Pons (tissue), 1 donor: ENCODE data around the gene RNASET2.
"Not testable (repeated sequence)": the region's sequence is repeated elsewhere in the genome, so short reads cannot be mapped to it uniquely, and the experiment has no call there.

Source experiments
- DNase-seq: peaks from one replicate; pipeline ENCODE4 v3.0.0-alpha.2; 2016; ENCODE audit warnings: low spot score

The RNASET2 gene

GRCh38 chr6:166927240-166927934 lies 29.0 kb downstream of the RNASET2 start:
- DNase-seq = no peak

DNA sequence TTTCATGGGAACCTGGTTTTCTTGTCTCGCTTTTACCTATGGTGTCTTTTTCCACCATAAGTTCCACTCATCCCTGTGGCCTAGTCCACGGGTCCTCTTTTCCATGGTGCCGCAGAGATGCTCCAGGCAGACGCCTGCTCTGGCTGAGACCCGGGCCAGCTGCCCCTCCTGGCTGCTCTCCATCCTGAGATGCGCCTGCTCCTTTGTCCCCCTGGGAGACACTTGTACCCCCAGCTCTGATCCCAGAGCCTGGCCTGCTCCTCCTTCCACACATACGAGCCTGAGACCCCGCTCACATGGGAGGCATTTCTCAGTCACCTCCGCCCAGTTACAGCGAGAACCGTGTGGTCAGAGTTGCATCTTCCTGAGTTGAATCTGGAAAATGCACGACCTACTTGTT lies 29.6 kb downstream of the RNASET2 start:
- DNase-seq = no peak

GRCh38 chr6:166925141-166925996 lies 31.0 kb downstream of the RNASET2 start:
- DNase-seq = no peak

GRCh38 chr6:166924531-166924930 lies 31.8 kb downstream of the RNASET2 start:
- no peak for DNase-seq

- no peak for DNase-seq
Measured at GRCh38 chr6:166922937-166923336, 33.4 kb downstream of the RNASET2 start.

DNA sequence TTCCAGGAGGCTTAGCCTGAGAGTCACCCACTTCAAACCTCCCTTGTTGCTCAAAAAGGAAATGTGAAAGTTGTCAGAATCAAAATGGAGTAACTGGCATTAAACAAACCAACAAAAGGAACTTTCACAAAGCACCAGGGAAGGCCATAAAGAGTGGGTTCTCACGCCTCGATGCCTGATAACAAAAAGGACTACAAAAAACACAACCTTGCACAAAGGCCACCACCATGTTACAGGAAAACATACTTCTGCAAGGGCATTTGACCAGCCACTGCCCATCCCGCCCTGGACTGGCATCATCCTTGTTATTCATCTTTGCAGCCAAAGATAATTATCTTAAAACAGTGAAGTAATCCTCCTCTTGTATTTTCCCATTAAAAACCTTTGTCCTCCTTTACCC lies 34.8 kb downstream of the RNASET2 start:
- no peak for DNase-seq

- DNase-seq = no peak
Measured at GRCh38 chr6:166916824-166917223, 39.5 kb downstream of the RNASET2 start.

DNA sequence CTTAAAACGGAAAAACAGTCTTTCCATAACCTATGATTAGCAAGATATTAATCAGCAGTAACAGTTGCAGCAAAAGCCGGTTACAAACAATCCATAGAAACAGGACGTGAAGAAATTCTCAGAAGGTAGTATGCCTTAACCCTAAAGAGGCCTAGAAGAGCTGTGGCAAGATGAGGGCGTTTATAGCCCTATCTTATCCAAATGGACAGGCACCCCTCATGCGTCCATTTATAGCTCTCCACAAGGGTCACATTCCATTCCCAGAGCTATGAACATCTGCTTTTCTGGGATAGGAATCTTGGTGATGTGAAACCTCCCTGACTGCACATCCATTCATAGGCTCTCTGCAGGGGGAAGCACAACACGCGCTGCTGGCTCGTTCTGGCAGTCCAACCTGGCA lies 40.9 kb downstream of the RNASET2 start:
- DNase-seq = not testable (repeated sequence)

DNA sequence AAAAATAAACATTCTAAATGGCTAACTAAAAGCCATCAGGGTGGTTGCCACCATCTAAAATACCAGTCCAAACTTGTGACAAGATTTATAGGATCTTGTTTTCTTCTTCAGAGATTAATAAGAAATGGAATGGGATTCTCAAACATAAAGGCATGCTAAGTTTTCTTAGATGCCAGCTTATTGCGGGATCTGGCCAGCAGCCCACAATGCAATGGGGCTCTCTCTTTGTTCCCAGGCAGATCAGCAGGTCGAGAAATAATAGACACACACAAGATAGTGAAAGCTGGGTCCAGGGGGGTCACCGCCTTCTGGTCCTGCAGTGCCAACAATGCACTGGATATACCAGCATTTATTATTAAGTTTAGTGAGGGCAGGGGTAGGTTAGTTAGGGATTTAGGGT lies 41.4 kb downstream of the RNASET2 start:
- DNase-seq = not testable (repeated sequence)

DNA sequence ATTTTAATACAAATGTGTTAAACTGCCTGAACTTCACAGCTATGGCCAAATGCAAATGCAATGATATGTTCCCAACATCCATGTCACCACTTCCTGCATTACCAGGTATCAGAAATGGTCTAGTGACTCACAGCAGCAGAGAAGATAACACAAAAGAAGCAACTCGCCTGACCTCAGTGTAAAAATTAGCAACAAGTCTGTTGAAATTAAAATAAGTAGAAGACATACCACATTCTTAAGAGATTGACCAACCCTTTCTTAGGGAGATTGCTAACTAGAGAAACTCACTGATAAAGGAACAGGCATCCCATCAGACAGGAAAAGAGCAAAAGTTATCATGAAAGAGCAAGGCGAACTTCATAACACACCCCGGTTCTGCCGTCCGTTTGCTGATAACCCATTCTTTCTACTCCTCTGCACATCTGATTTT lies 45.1 kb downstream of the RNASET2 start:
- DNase-seq = no peak

- DNase-seq = no peak
Measured at GRCh38 chr6:166910601-166911000, 45.7 kb downstream of the RNASET2 start.

DNA sequence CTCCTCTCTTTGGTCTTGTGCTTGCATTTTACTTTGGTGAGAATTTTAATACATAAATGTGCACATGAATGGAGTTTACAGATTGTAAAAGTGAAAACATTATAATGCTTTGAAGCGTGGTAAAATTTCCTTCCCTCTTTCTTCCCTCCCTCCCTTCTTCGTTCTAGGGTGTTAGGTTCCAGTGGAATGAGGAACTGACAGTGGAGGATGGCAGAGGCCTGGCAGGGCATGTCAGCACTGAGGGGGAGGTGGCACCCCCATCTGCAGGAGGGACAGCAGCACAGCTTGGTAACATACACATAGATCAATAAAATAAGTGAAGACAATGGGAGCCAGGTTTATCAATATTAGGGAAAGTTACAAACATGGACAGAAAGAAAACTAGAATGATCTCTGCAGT lies 47.5 kb downstream of the RNASET2 start:
- DNase-seq = no peak

GRCh38 chr6:166907871-166908806 lies 48.2 kb downstream of the RNASET2 start:
- DNase-seq = no peak

GRCh38 chr6:166907373-166907841 lies 48.9 kb downstream of the RNASET2 start:
- no peak for DNase-seq

DNA sequence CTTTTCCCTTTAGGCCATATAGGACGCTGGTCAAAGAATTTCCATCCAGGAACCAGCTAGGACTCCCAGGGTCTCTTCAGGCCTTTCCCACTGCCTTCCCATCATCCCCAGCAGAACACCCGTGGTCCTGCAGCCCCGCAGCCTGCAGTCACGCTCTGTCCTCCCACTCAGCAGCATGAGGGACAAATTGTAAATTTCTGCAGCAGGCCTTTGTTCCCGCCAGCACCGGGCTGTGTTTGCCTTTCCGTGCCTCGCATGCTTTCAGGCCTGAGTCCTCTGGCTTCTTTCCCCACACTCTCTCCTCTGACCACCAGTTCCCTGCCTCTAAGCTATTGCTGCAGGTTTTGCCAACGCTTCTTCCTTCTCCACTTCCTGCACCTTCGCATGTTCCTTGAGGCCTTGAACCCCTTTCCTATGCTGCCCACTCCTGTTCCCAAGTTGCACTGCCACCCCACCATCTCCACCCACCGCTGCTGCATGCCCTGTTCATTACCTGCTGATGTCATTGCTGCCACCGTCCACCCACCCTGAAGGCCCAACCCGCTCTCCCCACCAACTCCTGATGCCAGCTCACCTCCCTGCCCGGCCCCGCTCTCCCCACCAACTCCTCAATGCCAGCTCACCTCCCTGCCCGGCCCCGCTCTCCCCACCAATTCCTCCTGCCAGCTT lies 49.8 kb downstream of the RNASET2 start:
- DNase-seq = no peak

DNA sequence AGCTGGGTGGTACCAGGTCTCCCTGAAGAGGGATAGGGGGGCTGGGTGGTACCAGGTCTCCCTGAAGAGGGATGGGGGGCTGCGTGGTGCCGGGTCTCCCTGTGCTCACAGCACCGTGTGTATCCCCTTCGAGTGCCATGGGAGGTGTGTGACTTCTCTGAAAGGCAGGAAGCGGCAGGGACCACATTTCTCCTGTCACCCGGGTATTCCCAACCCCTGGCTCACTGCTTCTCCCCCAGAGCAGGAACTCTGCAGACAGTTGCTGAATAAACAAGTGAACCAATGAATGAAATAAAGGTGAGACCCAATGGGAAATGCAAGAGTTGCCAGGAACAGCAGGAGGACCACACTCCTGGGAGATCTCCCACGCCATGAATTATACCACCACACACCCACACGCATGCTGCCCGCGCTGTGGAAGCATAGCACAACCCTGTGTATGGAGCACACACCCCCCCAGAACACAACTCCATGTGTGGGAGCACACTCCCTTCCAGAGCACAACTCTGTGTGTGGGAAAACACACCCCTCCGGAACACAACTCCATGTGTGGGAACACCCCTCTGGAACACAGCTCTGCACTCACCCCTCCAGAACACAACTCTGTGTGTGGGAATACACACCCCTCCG lies 50.7 kb downstream of the RNASET2 start:
- no peak for DNase-seq

GRCh38 chr6:166905013-166905412 lies 51.3 kb downstream of the RNASET2 start:
- no peak for DNase-seq

- peak; percentile 42 for DNase-seq
Measured at GRCh38 chr6:166904101-166904746, 52.1 kb downstream of the RNASET2 start.

GRCh38 chr6:166903500-166903899 lies 52.9 kb downstream of the RNASET2 start:
- no peak for DNase-seq

- no peak for DNase-seq
Measured at GRCh38 chr6:166903027-166903426, 53.3 kb downstream of the RNASET2 start.
